Progenitor cell of endocrine pancreas (in vitro differentiated cells): ENCODE data around the gene STIM1. TPM values are rescaled to one million over a fixed set of nuclear protein-coding genes. Genes with fewer than 3 reads are reported as not detected.

ENCODE experiments used
- DNase-seq: peaks from one replicate; pipeline ENCODE4 v3.0.0; 2021; ENCODE audit warnings: low spot score; ENCODE audit not compliant: unreplicated experiment
- H3K27ac Mint-ChIP-seq: 2 replicates; pipeline ENCODE4 v1.8.0; 2021; ENCODE audit warnings: mild to moderate bottlenecking, moderate library complexity, mixed read lengths
- H3K27me3 Mint-ChIP-seq: 2 replicates; pipeline ENCODE4 v1.8.0; 2021; ENCODE audit warnings: mixed read lengths
- H3K36me3 Mint-ChIP-seq: 2 replicates; pipeline ENCODE4 v1.8.0; 2022; ENCODE audit warnings: mixed read lengths; ENCODE audit not compliant: insufficient read depth
- H3K4me1 Mint-ChIP-seq: 2 replicates; pipeline ENCODE4 v1.8.0; 2021; ENCODE audit warnings: low read depth, mixed read lengths
- H3K4me3 Mint-ChIP-seq: 2 replicates; pipeline ENCODE4 v1.8.0; 2021; ENCODE audit warnings: low read depth, mild to moderate bottlenecking, moderate library complexity, mixed read lengths
- H3K9me3 Mint-ChIP-seq: 2 replicates; pipeline ENCODE4 v1.8.0; 2021; ENCODE audit warnings: low read depth, mixed read lengths
- CTCF ChIP-seq: fragments of 200-600 bp; sonication (generic); IDR thresholded peaks from one replicate; pipeline ENCODE4 v1.5.0; 2021; ENCODE audit warnings: antibody characterized with exemption, mild to moderate bottlenecking; ENCODE audit not compliant: unreplicated experiment
- total RNA-seq: library from RNA; stranded (reverse); gene quantifications from 2 replicates; pipeline ENCODE4 v1.2.1, GENCODE V29; 2021

The STIM1 gene
- total RNA-seq, 1 donor from 2014 or later = 27.2 TPM

GRCh38 chr11:3944198-3944597 lies 88.7 kb downstream of the STIM1 start:
- DNase-seq = no peak
- Mint-ChIP-seq H3K27me3 (no peaks in the 10 kb centered on the region), H3K4me1 (peaks cover 5% of the 10 kb centered on the region), H3K9me3 (no peaks in the 10 kb centered on the region), H3K36me3 (no peaks in the 10 kb centered on the region), H3K27ac (no peak overlapping the region), H3K4me3 (no peak overlapping the region)
- TF ChIP-seq CTCF = no peak

GRCh38 chr11:3946455-3947017 lies 91.1 kb downstream of the STIM1 start:
- Mint-ChIP-seq H3K36me3 (no peaks in the 10 kb centered on the region), H3K4me3 (no peak overlapping the region), H3K27me3 (no peaks in the 10 kb centered on the region), H3K27ac (no peak overlapping the region), H3K9me3 (no peaks in the 10 kb centered on the region), H3K4me1 (peaks cover 12% of the 10 kb centered on the region)
- no peak for DNase-seq
- TF ChIP-seq CTCF = no peak

- no peaks in the 10 kb centered on the region for H3K36me3 Mint-ChIP-seq
- peaks cover 12% of the 10 kb centered on the region for H3K4me1 Mint-ChIP-seq
- H3K27me3 Mint-ChIP-seq = no peaks in the 10 kb centered on the region
- DNase-seq = no peak
- H3K27ac Mint-ChIP-seq = no peak overlapping the region
- no peak for TF ChIP-seq CTCF
- no peak overlapping the region for H3K4me3 Mint-ChIP-seq
- no peaks in the 10 kb centered on the region for H3K9me3 Mint-ChIP-seq
These were observed 91.6 kb downstream of the STIM1 start for GRCh38 chr11:3947061-3947460.

GRCh38 chr11:3949125-3949524 lies 93.7 kb downstream of the STIM1 start:
- no peak overlapping the region for H3K4me3 Mint-ChIP-seq
- no peaks in the 10 kb centered on the region for H3K27me3 Mint-ChIP-seq
- H3K27ac Mint-ChIP-seq = no peak overlapping the region
- H3K36me3 Mint-ChIP-seq = no peaks in the 10 kb centered on the region
- no peak for DNase-seq
- TF ChIP-seq CTCF = no peak
- no peaks in the 10 kb centered on the region for H3K9me3 Mint-ChIP-seq
- peaks cover 6% of the 10 kb centered on the region for H3K4me1 Mint-ChIP-seq

- H3K27me3 Mint-ChIP-seq = no peaks in the 10 kb centered on the region
- peaks cover 6% of the 10 kb centered on the region for H3K4me1 Mint-ChIP-seq
- no peak for DNase-seq
- H3K9me3 Mint-ChIP-seq = no peaks in the 10 kb centered on the region
- H3K4me3 Mint-ChIP-seq = no peak overlapping the region
- no peaks in the 10 kb centered on the region for H3K36me3 Mint-ChIP-seq
- TF ChIP-seq CTCF = no peak
- H3K27ac Mint-ChIP-seq = peak overlapping the region; percentile 2
These were observed 95.7 kb downstream of the STIM1 start for GRCh38 chr11:3950996-3951660.
